ENCODE results near the gene CRTC3. TPM values are rescaled to one million over a fixed set of nuclear protein-coding genes. Genes with fewer than 3 reads are reported as not detected.

CRTC3 gene
- total RNA-seq, 1 donor from 2014 or later: 33.3 TPM

GRCh38 chr15:90637693-90638092 lies 108.0 kb downstream of the CRTC3 start:
- no peak for TF ChIP-seq CTCF (conservative IDR thresholded peaks at IDR 0.05)
- Mint-ChIP-seq H3K4me3 (no peak overlapping the region), H3K27me3 (ENCODE audit: low read depth) (no peaks in the 10 kb centered on the region), H3K4me1 (peaks cover 4% of the 10 kb centered on the region), H3K36me3 (ENCODE audit: low read depth) (peaks cover 25% of the 10 kb centered on the region), H3K9me3 (peaks cover 2% of the 10 kb centered on the region), H3K27ac (ENCODE audit: unreplicated experiment) (peak overlapping the region; percentile 14)
- no peak for DNase-seq (ENCODE audit: low read depth, low spot score)

- Mint-ChIP-seq H3K36me3 (ENCODE audit: low read depth) (peaks cover 30% of the 10 kb centered on the region), H3K9me3 (peaks cover 2% of the 10 kb centered on the region), H3K27ac (ENCODE audit: unreplicated experiment) (peak overlapping the region; percentile 14), H3K4me1 (peaks cover 4% of the 10 kb centered on the region), H3K4me3 (no peak overlapping the region), H3K27me3 (ENCODE audit: low read depth) (no peaks in the 10 kb centered on the region)
- no peak for DNase-seq (ENCODE audit: low read depth, low spot score)
- no peak for TF ChIP-seq CTCF (conservative IDR thresholded peaks at IDR 0.05)
Observed at GRCh38 chr15:90638201-90638691, 108.5 kb downstream of the CRTC3 start.

GRCh38 chr15:90638963-90639362 lies 109.2 kb downstream of the CRTC3 start:
- TF ChIP-seq CTCF (conservative IDR thresholded peaks at IDR 0.05): no peak
- Mint-ChIP-seq H3K27ac (ENCODE audit: unreplicated experiment) (no peak overlapping the region), H3K4me3 (no peak overlapping the region), H3K36me3 (ENCODE audit: low read depth) (peaks cover 34% of the 10 kb centered on the region), H3K9me3 (peaks cover 2% of the 10 kb centered on the region), H3K27me3 (ENCODE audit: low read depth) (no peaks in the 10 kb centered on the region), H3K4me1 (peaks cover 4% of the 10 kb centered on the region)
- no peak for DNase-seq (ENCODE audit: low read depth, low spot score)

GRCh38 chr15:90640862-90641261 lies 111.1 kb downstream of the CRTC3 start:
- DNase-seq (ENCODE audit: low read depth, low spot score): no peak
- Mint-ChIP-seq H3K36me3 (ENCODE audit: low read depth) (peaks cover 27% of the 10 kb centered on the region), H3K4me3 (no peak overlapping the region), H3K27ac (ENCODE audit: unreplicated experiment) (no peak overlapping the region), H3K9me3 (no peaks in the 10 kb centered on the region), H3K27me3 (ENCODE audit: low read depth) (no peaks in the 10 kb centered on the region), H3K4me1 (peaks cover 4% of the 10 kb centered on the region)
- no peak for TF ChIP-seq CTCF (conservative IDR thresholded peaks at IDR 0.05)

- no peak overlapping the region for H3K27ac Mint-ChIP-seq (ENCODE audit: unreplicated experiment)
- H3K9me3 Mint-ChIP-seq: no peaks in the 10 kb centered on the region
- H3K4me3 Mint-ChIP-seq: no peak overlapping the region
- no peaks in the 10 kb centered on the region for H3K27me3 Mint-ChIP-seq (ENCODE audit: low read depth)
- H3K36me3 Mint-ChIP-seq (ENCODE audit: low read depth): peaks cover 31% of the 10 kb centered on the region
- H3K4me1 Mint-ChIP-seq: peaks cover 4% of the 10 kb centered on the region
- TF ChIP-seq CTCF (conservative IDR thresholded peaks at IDR 0.05): no peak
- DNase-seq (ENCODE audit: low read depth, low spot score): no peak
Observed at GRCh38 chr15:90641581-90642463, 112.1 kb downstream of the CRTC3 start.

All from neural crest cell (in vitro differentiated cells).